Left lung (tissue), 10 donors: Measurements from ENCODE around the gene PHLDA2. TPM values are rescaled to one million over a fixed set of nuclear protein-coding genes. Genes with fewer than 3 reads are reported as not detected.

ENCODE experiments used
- ATAC-seq: fragments of 200-7000 bp; cut with Tn5 transposase; one replicate; pipeline ENCODE4 v1.9.1; 2020; ENCODE audit warnings: moderate library complexity
- DNase-seq, 4 donors: peaks; one replicate each; pipeline ENCODE4 v3.0.0-alpha.2; 2013 to 2020
- H3K27ac ChIP-seq, 2 donors: fragments of 200-600 bp; sonication (generic) in 1 of 2; one replicate each; pipeline versions ENCODE4 v1.5.0 to v1.8.0; 2020 to 2021
- H3K27me3 ChIP-seq, 2 donors: fragments of 200-600 bp; sonication (generic) in 1 of 2; one replicate each; pipeline versions ENCODE4 v1.5.0 to v1.8.0; 2020 to 2021
- H3K36me3 ChIP-seq, 2 donors: fragments of 200-600 bp; sonication (generic) in 1 of 2; one replicate each; pipeline versions ENCODE4 v1.5.0 to v1.8.0; 2020 to 2021
- H3K4me1 ChIP-seq, 2 donors: fragments of 200-600 bp; one replicate each; pipeline ENCODE4 v1.8.0; 2021
- H3K4me3 ChIP-seq, 2 donors: fragments of 200-600 bp; sonication (generic) in 1 of 2; one replicate each; pipeline versions ENCODE4 v1.5.0 to v1.8.0; 2020 to 2021; ENCODE audit warnings: mild to moderate bottlenecking in 1 of 2
- H3K9me3 ChIP-seq, 2 donors: fragments of 200-600 bp; sonication (generic) in 1 of 2; one replicate each; pipeline versions ENCODE4 v1.5.0 to v1.8.0; 2020 to 2021
- CTCF ChIP-seq, 2 donors: fragments of 200-600 bp; sonication (generic) in 1 of 2; IDR thresholded peaks; one replicate each; pipeline versions ENCODE4 v1.5.0 to v1.8.0; 2021; ENCODE audit warnings: antibody characterized with exemption in 2 of 2
- intact Hi-C, 2 donors: fragments of 100-400 bp; cut with DNase I; formaldehyde crosslinking; loops; one replicate each; pipeline versions ENCODE4 v1.11.2 to v1.14.2; 2022
- polyA plus RNA-seq, 6 donors: library from polyadenylated mRNA; unstranded; fragments of 120-200 nt; gene quantifications; one replicate each; pipeline ENCODE4 v1.2.1, GENCODE V29; 2013; ENCODE audit not compliant: insufficient read length in 6 of 6
- total RNA-seq, 2 donors: library from RNA; stranded (reverse); fragmentation: NEBNext Ultra II Directional; extraction: Animal tissue kit (Norgen Biotek cat#: 25700); gene quantifications; one replicate each; pipeline ENCODE4 v1.2.1, GENCODE V29; 2021
- donor health status: DM: no; HTN: yes; CAD: no.
- donor health status: DM: no; HTN: no; CAD: no.

Gene PHLDA2
- total and polyA plus RNA-seq, 8 donors = 0.23 to 50.0 (median 0.98) TPM; not detected in 1

- DNase-seq = peak in 2 of 4 donors; percentile 34 to 76
- Histone ChIP-seq H3K27ac (no peak overlapping the region), H3K36me3 (no peaks in the 10 kb centered on the region), H3K9me3 (no peaks in the 10 kb centered on the region), H3K27me3 (peaks cover 0 to 42% of the 10 kb centered on the region in 2 donors), H3K4me3 (no peak overlapping the region), H3K4me1 (peaks cover 0 to 63% of the 10 kb centered on the region in 2 donors)
- ATAC-seq = no peak
- intact Hi-C loops = no loop called here
- TF ChIP-seq CTCF (IDR thresholded peaks at IDR 0.05) = no peak
Measured at GRCh38 chr11:2931771-2932738, 2.8 kb upstream of the PHLDA2 start.

- ATAC-seq = no peak
- intact Hi-C loops = no loop called here
- Histone ChIP-seq H3K27me3 (peaks cover 0 to 47% of the 10 kb centered on the region in 2 donors), H3K4me1 (peaks cover 0 to 65% of the 10 kb centered on the region in 2 donors), H3K27ac (no peak overlapping the region), H3K9me3 (no peaks in the 10 kb centered on the region), H3K4me3 (no peak overlapping the region), H3K36me3 (no peaks in the 10 kb centered on the region)
- TF ChIP-seq CTCF (IDR thresholded peaks at IDR 0.05) = no peak
- peak in 1 of 4 donors; percentile 50 for DNase-seq
Measured at GRCh38 chr11:2931420-2931746, 2.2 kb upstream of the PHLDA2 start.

GRCh38 chr11:2930704-2931419 lies 1.6 kb upstream of the PHLDA2 start:
- peak; percentile 65 to 71 for TF ChIP-seq CTCF (IDR thresholded peaks at IDR 0.05)
- H3K36me3 ChIP-seq = no peaks in the 10 kb centered on the region
- H3K4me1 ChIP-seq = peaks cover 0 to 65% of the 10 kb centered on the region in 2 donors
- H3K4me3 ChIP-seq = peak overlapping the region; percentile 46 to 54
- H3K27me3 ChIP-seq = peaks cover 0 to 47% of the 10 kb centered on the region in 2 donors
- DNase-seq (peak in 3 of 4 donors; percentile 76 to 94 (median 90)), ATAC-seq (peak; percentile 79)
- H3K27ac ChIP-seq = peak overlapping the region; percentile 82 to 90
- H3K9me3 ChIP-seq = no peaks in the 10 kb centered on the region
- intact Hi-C loops = no loop called here

GRCh38 chr11:2929950-2930703 lies 907 bp upstream of the PHLDA2 start:
- peak in 2 of 4 donors; percentile 67 to 88 for DNase-seq
- TF ChIP-seq CTCF (IDR thresholded peaks at IDR 0.05) = no peak
- ATAC-seq = peak; percentile 32
- no peaks in the 10 kb centered on the region for H3K9me3 ChIP-seq
- peaks cover 0 to 65% of the 10 kb centered on the region in 2 donors for H3K4me1 ChIP-seq
- H3K4me3 ChIP-seq = peak overlapping the region; percentile 46 to 54
- intact Hi-C loops = no loop called here
- peaks cover 0 to 47% of the 10 kb centered on the region in 2 donors for H3K27me3 ChIP-seq
- peak overlapping the region; percentile 82 to 90 for H3K27ac ChIP-seq
- no peaks in the 10 kb centered on the region for H3K36me3 ChIP-seq
